Stimulated activated naive CD4-positive, alpha-beta T cell treated with Interleukin-2 at 50 U/mL for 16 hours (primary cell): ENCODE data around the gene TNNI2.
"Not testable (repeated sequence)": the region's sequence is repeated elsewhere in the genome, so short reads cannot be mapped to it uniquely, and the experiment has no call there.

Source experiments
- DNase-seq: peaks from one replicate; lab custom pipeline; 2025; lab: John Stamatoyannopoulos, UW

Gene TNNI2

DNA sequence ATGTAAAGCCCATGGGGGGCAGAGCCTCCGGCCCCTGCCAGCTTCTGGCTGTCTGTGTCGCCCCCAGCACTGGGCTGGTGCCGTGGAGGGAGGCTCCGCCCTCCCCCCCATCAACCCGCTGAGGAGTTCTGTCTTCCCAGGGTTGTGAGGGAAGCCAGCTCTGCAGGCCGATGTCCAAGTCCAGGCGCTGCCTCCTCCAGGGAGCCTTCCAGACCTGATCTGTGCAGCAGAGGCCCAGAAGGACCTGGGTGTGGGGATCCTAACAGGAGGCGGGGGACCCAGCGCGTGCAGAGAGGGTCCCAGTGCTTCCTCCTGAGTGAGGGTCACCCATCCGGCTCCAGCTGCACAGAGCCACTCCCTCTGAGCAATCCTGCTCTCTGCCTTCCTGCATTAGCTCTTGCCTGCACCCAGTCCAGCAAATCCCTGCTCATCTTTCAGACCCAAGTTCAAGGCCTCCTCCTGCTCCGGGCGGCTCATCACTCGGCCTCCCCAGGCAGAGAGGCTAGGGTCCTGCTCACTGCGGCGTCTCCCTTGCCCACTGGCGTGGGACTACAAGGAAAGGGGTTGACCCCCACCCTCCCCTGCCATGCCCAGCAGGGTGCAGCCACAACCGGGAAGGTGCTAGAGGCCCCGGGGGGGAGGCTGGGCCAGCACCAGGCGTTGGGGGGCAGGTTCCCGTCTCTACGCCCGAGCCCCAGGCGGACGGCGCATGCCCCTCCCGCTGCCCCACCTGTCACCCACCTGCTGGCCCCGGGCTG, 36.5 kb downstream of the TNNI2 start:
- DNase-seq: no peak

DNA sequence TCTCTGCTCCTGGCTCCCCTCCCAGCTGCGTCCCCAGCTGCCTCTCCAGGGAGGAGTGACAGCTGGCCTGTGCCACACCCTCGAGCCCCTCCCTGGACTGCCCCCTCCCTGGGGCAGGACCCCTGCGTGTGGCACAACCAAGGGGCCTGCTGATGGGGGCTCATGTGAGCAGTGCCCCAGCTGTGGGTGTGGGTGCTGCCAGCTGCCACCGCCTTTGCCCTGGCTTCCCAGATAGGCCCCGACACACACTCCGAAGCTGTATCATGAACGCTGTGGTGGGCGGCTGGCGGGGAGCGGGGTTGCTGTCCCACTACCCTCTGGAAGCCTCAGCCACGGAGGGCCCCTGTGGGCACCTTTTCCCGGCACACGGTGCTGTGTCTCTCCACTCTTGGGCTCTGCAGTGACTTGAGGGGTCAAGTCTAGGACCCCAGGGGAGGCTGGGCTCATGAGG, 37.1 kb downstream of the TNNI2 start:
- DNase-seq: not testable (repeated sequence)

DNA sequence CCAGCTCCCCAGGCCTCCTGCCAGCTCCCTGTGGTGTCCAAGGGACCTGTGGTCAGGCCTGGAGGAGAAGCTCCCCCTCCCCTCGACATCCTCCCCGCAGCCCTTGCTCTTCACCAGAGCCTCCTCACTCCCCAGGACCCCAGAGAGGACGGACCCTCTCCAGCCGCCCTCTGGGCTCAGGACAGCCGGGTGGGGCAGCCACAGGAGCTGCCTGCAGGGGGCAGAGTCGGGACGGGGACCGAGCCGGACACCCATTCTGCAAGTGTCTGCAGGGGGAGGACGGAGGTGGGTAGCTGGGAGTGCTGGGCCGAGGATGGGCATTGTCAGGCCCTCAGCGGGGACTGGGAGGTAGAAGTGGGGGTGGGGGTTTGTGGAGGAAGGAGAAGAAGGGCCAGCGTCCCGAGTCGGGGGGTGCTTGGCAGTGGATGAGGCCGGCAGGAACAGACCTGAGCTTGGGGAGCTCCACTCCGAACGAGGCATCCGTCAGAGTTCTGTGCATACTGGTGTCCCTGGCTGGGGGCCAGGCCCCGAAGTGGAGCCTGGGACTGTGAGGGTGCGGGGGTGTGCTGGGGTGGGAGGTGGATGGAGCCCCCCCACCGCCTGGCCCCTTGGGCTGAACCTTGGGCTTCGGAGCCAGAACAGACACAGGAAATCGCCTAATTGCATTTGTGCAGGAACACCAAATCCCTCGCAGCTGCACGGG, 37.7 kb downstream of the TNNI2 start:
- DNase-seq: no peak

DNA sequence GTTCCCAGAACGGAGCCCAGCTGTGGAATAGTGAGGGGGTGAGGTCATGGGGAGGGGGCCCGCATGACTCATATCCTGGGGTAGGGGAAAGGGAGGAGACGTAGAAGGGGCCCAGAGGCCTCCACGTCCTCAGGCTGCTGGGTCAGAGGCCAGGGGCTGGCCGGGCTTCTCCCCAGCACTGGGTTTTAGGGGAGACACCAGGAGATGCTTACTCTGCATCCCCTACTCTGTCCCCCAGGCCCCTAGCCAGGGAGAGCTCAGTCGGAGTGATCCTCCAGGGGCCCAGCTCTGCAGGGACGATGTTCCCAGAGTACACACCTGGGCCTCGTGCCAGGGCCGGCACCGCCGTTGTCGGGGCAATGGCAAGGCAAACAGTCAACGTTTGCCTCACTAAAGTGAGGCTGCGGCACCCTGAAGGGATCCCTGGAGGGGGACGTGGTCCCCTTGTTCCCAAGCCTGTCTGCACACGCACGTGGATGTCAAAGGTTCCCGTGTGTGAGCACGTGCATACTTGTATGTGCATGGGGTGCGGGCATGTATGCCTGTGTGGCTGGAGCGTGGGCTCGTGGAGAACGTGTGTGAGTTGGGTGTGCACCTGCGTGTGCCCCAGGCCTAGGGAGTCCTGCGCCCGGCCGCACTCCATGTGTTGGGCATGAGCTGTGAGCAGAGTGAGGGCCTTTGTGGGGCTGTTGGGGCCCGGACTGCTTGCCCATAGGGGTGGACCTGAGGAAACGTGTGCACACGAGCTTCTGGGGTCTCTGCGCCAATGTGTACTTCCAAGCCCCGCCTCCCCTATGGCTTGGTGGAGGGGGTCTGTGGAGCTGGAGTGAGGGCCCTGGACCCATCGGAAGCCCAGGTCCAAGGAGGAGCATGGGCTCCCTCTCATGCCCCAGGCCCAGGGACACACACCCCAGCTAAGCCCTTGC, 38.7 kb downstream of the TNNI2 start:
- DNase-seq: no peak

DNA sequence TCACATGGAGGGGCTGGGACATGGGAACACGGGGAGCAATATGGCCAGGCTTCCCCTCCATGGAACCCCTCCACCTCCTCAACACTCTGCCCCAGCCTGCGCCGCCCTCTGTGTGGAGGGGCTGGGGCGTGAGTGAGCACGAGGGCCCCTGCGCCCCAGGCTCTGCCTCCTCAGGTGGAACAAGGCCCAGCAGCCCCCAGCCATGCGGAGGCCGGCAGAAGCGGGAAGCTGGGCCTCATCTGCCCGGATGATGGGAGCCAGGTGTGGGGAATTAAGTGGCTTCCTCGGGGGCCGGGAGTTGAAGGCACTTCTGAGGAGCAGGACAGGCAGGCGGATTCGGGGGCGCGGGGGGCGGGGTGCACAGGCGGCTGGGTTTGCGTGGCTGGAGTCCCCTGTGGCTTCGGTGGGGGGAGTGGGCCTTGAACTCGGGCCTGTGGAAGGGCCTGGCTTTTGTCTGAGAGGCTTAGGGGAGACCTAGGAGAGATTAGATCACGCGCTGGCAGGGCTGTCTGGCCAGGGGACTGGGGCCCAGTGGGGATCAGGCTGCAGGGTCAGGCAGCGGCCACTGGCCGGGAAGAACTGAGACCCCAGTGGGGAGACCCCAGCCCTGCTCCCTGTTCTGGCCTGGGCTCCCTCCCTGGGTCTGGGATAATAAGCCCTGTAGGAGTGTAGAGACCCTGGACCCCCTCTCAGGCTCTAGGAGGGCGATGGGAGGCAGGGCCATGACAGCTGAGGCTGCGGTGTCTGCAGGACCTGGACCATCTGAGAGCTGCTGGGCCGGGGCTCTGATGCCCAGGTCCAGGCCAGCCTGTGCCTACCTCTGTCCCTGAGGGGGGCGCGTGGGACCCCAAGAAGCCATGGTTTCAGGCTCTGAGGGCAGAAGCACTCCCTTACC, 39.6 kb downstream of the TNNI2 start:
- DNase-seq: no peak

DNA sequence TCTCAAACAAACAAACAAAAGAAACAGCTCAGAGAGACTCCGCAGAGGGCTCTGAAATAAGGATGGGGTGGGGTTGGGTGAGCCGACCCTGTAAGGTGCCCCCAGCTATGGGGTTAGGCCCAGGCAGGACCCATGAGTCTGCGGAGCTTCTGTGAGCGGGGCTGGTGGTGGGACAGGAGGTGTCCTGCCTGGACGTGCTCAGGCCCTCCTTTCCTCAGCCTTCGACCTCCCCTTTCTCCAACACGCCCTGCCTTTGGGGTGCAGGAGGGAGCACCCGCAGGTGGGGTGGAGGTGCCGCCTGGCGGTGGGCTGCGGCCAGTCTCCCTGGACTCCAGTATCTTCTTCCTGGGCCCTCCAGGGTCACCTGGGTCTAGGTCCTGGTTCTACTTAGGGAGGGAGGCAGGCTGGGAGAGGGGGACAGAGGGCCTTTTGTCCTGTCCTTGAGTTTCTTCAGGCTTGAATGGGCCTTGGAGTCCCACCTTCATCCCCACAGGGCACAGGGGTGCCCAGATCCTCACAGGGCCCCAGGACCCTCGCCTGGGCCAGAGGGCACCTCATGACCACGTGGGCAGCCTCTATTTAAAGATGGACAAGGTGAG, 40.7 kb downstream of the TNNI2 start:
- DNase-seq: no peak

DNA sequence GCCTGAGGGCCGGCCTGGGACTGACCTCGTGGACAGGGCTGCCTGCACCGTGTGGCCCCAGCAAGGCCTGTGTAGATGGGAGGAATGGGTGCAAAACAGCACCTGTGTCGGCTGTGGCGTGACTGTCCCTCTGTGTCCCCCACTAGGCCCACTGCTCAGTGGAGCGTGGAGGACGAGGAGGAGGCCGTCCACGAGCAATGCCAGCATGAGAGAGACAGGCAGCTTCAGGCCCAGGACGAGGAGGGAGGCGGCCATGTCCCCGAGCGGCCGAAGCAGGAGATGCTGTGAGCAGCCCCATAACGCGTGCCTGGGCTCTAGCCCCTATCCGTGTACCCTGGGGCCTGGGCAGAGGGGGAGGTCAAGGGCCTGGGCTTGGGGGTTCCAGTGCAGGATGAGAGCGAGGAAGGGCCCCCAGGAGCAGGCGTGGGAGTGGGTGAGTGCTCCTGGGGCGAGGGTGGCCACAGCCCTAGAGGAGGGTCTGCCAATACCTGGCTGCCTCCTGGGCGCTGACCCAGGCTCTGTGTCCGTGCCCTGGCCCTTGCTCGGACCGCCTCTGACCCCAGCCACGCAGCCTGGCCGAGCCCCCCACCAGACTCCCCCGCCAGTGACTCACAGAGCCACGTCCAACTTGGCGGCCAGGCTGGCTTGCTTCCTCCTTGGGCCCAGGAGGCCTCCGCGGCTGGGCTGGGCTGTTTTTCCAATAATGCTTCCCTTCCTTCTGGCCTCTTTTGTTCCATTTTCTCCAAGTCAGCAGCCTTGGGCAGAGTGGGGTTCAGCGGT, 41.4 kb downstream of the TNNI2 start:
- no peak for DNase-seq

DNA sequence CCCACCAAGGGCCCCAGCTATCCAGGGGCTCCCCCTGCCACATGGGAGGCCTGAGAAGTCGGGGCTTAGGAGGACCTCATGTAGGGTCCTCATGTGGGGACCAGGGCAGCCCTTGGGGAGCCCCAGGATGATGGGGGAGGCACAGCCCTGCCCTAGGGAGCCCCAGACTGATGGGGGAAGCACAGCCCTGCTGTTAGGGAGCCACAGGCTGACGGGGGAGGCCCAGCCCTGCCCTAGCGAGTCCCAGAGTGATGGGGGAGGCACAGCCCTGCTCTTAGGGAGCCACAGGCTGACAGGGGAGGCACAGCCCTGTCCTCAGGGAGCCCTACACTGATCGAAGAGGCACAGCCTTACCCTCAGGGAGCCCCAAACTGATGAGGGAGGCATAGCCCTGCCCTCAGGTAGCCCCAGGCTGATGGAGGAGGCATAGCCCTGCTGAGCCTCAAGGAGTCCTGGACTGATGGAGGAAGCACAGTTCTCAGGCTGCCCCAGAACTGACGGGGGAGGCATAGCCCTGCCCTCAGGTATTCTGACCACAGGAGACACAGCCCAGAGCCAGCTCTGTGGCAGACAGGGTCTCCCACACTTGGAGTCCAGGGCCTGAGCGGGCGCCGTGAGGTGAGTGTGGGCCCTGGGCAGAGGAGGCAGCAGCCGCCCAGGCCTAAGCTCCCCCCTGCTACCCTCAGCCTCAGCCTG, 42.1 kb downstream of the TNNI2 start:
- DNase-seq: no peak

DNA sequence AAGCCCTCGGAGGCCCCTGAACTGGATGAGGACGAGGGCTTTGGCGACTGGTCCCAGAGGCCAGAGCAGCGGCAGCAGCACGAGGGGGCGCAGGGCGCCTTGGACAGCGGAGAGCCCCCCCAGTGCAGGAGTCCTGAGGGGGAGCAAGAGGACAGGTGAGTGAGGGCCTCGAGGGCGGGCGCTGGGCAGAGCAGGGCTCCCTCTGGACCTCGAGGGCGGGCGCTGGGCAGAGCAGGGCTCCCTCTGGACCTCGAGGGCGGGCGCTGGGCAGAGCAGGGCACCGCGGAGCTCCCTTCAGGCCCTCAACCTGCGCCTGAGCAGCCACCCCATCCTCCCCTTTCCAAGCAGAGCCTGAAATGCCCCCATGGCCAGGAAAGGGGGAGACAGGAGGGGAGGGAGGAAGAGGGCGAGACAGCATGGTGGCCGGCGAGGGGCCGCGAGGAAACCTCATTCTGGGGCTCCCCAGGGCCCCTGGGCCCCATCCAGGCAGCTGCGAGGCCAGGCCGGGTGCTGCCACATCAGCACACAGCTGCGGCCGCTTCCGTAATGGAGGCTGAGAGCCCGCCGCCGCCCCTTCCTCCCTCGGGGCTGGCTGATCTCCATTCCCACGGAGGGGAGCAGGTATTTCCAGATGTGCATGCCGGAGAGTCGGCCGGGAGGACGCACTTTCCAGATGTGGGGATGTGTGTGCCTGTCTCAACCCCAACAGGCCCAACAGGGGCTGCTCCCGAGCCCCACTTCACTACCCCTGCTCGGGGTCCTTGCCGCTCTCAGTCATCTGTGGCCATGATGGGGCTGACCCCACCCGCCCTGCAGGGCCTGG, 42.9 kb downstream of the TNNI2 start:
- DNase-seq: no peak

DNA sequence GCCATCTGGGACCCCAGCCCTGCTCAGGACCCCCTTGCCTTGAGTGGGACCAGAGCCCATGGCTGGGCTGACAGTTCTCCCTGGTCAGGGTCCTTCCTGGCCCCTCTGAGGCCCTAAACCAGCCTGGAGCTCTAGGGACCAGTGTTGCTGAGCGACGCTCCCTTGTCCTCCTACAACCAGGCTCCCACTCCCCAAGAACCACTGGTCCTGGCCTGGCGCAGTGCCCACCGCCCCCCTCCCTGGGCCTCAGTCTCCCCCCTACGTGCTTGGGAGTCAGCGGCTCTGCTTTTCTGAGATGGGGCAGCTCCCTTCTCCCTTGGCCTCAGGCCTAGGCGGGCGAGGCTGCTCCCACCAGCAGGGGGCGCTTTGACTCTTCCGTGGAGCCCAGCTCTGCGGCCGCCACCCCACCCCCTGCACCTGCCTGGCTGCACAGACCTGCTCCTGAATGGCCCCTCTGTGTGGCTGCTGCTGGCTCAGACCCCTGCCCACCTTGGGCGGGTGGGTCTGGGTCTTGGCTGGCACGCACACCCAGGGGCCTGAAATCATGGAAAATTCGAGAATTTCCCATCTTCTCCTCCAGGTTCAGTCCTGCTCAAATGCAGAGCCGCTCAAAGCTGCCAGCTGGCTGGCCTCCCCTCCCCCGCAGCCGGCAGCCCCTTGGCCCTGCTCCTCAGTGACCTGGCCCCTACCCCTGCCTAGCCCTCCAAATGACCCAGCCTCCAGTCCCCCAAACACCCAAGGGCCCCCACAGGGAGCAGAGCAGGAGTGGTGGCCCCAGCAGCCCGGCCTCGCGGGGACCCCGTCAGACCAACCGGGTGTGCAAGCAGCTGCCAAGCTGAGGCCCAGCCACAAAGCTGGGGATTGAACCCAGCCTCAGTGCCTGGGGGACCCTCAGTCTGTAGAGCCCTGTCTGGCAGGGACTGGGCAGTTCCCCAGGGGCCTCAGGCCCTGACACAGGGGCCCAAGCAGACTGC, 43.8 kb downstream of the TNNI2 start:
- DNase-seq: peak; percentile 67

DNA sequence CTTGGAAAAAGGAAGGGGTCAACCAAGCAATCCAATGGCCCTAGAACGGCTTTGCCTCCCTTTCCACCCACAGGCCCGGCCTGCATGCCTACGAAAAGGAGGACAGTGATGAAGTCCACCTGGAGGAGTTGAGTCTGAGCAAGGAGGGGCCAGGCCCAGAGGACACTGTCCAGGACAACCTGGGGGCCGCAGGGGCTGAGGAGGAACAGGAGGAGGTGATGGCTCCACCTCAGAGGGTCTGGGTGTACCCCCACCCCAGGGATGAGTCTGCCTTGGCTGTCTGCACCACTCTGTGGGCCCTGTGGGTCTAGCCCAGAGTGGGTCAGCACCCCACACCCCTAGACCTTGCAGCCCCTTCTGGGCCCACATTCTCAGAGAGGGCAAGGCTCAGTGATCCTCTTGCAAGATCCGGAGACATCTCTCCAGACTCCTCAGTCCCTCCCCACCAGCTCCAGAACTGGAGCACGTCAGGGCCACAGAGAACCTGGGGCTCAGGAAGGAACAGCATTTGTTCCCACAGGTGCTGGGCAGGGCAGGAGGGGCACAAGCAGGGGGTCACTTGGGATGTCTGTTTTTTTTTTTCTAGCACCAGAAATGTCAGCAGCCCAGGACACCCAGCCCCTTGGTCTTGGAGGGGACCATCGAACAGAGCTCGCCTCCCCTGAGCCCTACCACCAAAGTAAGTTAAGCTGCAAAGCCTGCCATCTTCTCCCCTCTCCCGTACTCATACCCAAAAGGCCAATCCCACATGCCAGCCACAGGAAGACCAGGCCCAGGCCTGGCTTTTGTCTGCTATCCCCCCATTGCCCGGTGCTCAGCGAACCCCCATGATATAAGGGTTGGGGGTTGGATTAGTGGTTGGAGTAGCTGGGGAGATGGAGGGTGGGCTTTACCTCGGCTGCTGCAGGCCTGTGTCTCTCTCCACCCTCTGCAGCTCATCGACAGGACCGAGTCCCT, 44.8 kb downstream of the TNNI2 start:
- DNase-seq: no peak

DNA sequence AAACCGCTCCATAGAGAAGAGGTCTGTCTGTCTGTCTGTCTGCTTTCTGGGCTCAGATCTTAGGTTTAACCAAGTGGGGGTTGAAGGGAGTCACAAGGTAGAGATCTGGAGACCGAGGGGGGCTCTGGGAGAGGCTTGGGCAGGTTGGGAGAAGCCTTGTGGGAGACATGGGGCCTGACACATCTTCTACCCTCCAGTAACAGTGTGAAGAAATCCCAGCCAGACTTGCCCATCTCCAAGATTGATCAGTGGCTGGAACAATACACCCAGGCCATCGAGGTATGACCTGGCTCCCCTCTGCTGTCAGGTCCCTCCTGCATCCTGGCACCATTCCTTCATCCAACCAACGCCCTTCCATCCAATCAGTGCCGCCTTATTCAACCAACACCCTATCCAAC, 45.5 kb downstream of the TNNI2 start:
- no peak for DNase-seq

DNA sequence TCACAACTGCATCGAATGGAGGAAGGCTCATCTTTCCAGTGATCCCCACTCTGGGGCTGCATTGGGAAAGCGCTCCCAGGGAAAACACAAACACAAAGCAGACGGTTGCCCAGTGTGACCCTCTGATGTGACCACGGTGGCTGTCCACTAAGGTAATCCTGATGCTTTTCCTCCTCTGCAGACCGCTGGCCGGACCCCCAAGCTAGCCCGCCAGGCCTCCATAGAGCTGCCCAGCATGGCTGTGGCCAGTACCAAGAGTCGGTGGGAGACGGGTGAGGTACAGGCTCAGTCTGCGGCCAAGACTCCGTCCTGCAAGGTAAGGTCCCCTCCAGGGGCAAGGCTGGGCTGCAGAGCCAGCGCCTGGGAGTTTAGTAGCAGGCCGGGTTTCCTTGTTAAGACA, 47.8 kb downstream of the TNNI2 start:
- not testable (repeated sequence) for DNase-seq

DNA sequence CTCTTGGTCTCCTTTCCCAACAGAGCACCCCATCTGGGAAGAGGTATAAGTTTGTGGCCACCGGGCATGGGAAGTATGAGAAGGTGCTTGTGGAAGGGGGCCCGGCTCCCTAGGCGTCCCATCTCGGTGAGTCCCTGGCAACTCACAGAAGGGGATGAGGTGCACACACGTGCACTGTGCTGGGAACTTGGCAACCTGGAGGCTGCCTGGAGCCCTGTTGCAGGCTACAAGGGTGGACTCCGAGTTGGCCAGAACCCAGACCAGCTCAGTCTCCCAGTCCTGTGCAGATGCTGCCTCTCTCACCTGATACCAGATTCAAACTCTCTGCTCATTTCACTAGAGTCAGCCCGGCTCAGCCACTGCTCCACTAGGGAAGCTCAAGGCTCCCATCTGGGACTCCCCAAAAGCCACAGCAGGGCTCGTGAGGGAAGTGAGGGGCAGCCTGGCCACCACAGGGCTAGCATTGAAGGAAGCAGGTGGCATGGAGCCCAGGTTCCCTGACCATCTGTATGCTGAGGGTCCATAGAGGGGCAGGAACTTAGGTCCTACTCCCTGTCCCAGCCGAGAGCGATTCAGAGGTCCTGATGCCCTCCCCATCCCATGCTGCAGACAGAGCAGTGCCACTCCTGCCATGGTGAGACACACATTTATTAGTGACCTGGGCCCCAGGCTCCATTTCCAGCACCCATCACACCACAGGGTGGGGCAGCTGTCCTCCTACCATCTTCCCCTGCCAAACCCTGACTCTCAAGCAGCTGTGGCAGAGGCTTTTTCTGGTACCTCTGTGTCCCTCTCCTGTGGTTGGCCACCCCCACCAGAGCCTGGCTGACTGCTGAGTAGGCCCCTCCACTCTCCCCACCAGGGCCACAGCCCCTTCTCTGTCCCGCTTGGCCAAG, 48.9 kb downstream of the TNNI2 start:
- DNase-seq: no peak

DNA sequence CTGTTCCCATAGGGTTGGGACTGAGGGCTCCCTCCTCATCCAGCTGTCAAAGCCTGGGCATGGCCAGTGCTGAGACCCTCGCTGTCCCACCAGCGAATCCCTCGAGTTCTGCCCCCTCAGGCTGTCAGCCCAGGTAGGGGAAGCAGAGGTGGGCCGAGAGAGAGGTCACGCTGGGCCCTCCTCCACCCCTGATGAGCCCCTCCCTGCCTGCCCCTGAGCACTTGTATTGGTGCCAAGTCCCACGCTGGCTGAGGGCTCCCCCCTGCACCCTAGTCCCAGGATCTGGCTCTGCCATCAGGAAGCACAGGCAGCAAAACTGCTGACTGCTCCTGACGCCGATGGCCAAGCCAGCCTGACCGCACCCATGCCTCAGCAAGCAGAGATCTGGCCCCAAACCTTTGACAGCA, 49.6 kb downstream of the TNNI2 start:
- no peak for DNase-seq
